Endodermal cell (in vitro differentiated cells): Measurements from ENCODE around the gene MORC1. TPM values are rescaled to one million over a fixed set of nuclear protein-coding genes. Genes with fewer than 3 reads are reported as not detected.

Experiments
- DNase-seq: peaks from one replicate; pipeline ENCODE4 v3.0.0-alpha.2; 2017
- H3K27ac ChIP-seq: 2 replicates; pipeline ENCODE4 v1.5.1; 2013; ENCODE audit warnings: mild to moderate bottlenecking, low read depth, low read length, moderate library complexity
- H3K27me3 ChIP-seq: 2 replicates; pipeline ENCODE4 v1.6.1; 2013; ENCODE audit warnings: mild to moderate bottlenecking, low read length, moderate library complexity; ENCODE audit not compliant: insufficient read depth, control insufficient read depth, poor library complexity, severe bottlenecking
- H3K36me3 ChIP-seq: 2 replicates; pipeline ENCODE4 v1.7.0; 2013; ENCODE audit warnings: mild to moderate bottlenecking, low read length, moderate library complexity; ENCODE audit not compliant: control insufficient read depth, insufficient read depth
- H3K4me1 ChIP-seq: one replicate; pipeline ENCODE4 v1.7.0; 2013; ENCODE audit warnings: low read length; ENCODE audit not compliant: control insufficient read depth, insufficient read depth
- H3K4me3 ChIP-seq: 2 replicates; pipeline ENCODE4 v1.5.1; 2013; ENCODE audit warnings: mild to moderate bottlenecking, low read length, moderate library complexity
- H3K9ac ChIP-seq: 2 replicates; pipeline ENCODE4 v1.6.1; 2013; ENCODE audit warnings: mild to moderate bottlenecking, low read length, moderate library complexity; ENCODE audit not compliant: poor library complexity, severe bottlenecking; ENCODE audit errors: extremely low read depth
- H3K9me3 ChIP-seq: 2 replicates; pipeline ENCODE4 v1.6.1; 2013; ENCODE audit warnings: mild to moderate bottlenecking, low read length, moderate library complexity; ENCODE audit not compliant: control insufficient read depth
- H3K27ac Mint-ChIP-seq: 2 replicates; pipeline ENCODE4 v1.8.0; 2020; ENCODE audit warnings: mixed read lengths
- H3K27me3 Mint-ChIP-seq: 2 replicates; pipeline ENCODE4 v1.8.0; 2021; ENCODE audit warnings: mild to moderate bottlenecking, mixed read lengths; ENCODE audit not compliant: insufficient read depth
- H3K36me3 Mint-ChIP-seq: 2 replicates; pipeline ENCODE4 v1.8.0; 2020; ENCODE audit warnings: low read depth, mixed read lengths
- H3K4me1 Mint-ChIP-seq: 2 replicates; pipeline ENCODE4 v1.8.0; 2020; ENCODE audit warnings: mixed read lengths
- H3K4me3 Mint-ChIP-seq: 2 replicates; pipeline ENCODE4 v1.8.0; 2020; ENCODE audit warnings: mild to moderate bottlenecking, moderate library complexity, mixed read lengths
- H3K9me3 Mint-ChIP-seq: 2 replicates; pipeline ENCODE4 v1.8.0; 2020; ENCODE audit warnings: mild to moderate bottlenecking, mixed read lengths
- WGBS, 2 experiments: methylation state at CpG; one replicate each; pipeline versions ENCODE4 v1.1.5 to v1.1.7; 2013; ENCODE audit warnings: missing lambda C conversion rate in 2 of 2, mixed read lengths in 1 of 2; ENCODE audit not compliant: insufficient coverage in 1 of 2, insufficient read length in 1 of 2; 5-methylcytosine and 5-hydroxymethylcytosine counted together
- total RNA-seq, 2 donors: library from RNA; stranded (reverse); fragmentation: NEBNext Ultra II Directional in 1 of 2; extraction: Animal tissue kit (Norgen Biotek cat#: 25700) in 1 of 2; gene quantifications; 2 replicates in 1 of 2; 3 replicates in 1 of 2; pipeline ENCODE4 v1.2.1, GENCODE V29; 2021
- TF ChIP-seq, protein P1 (sequence below): fragments of 200-600 bp; sonication (generic); conservative IDR thresholded peaks from 2 replicates; pipeline ENCODE4 v1.5.0; 2021; ENCODE audit warnings: antibody characterized with exemption, mild to moderate bottlenecking

The MORC1 gene
- total RNA-seq, 2 donors from 2014 or later: not detected

GRCh38 chr3:108973019-108973418, 144.9 kb downstream of the MORC1 start:
- 97 to 100% methylated on average over 1 of the region's 1 CpG for WGBS, 2 experiments
- Mint-ChIP-seq H3K4me3 (no peak overlapping the region), H3K36me3 (no peaks in the 10 kb centered on the region), H3K9me3 (no peaks in the 10 kb centered on the region), H3K4me1 (no peaks in the 10 kb centered on the region), H3K27ac (no peak overlapping the region), H3K27me3 (no peaks in the 10 kb centered on the region)
- TF ChIP-seq, protein P1, sequence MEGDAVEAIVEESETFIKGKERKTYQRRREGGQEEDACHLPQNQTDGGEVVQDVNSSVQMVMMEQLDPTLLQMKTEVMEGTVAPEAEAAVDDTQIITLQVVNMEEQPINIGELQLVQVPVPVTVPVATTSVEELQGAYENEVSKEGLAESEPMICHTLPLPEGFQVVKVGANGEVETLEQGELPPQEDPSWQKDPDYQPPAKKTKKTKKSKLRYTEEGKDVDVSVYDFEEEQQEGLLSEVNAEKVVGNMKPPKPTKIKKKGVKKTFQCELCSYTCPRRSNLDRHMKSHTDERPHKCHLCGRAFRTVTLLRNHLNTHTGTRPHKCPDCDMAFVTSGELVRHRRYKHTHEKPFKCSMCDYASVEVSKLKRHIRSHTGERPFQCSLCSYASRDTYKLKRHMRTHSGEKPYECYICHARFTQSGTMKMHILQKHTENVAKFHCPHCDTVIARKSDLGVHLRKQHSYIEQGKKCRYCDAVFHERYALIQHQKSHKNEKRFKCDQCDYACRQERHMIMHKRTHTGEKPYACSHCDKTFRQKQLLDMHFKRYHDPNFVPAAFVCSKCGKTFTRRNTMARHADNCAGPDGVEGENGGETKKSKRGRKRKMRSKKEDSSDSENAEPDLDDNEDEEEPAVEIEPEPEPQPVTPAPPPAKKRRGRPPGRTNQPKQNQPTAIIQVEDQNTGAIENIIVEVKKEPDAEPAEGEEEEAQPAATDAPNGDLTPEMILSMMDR: no peak
- no peaks in the 10 kb centered on the region for H3K27me3 ChIP-seq
- no peak overlapping the region for H3K27ac ChIP-seq
- no peak for DNase-seq
- H3K9ac ChIP-seq: no peak overlapping the region
- H3K4me1 ChIP-seq: no peaks in the 10 kb centered on the region
- H3K4me3 ChIP-seq: no peak overlapping the region
- H3K36me3 ChIP-seq: no peaks in the 10 kb centered on the region
- H3K9me3 ChIP-seq: no peaks in the 10 kb centered on the region

- Histone ChIP-seq H3K4me1 (no peaks in the 10 kb centered on the region), H3K9ac (no peak overlapping the region), H3K27ac (no peak overlapping the region), H3K27me3 (no peaks in the 10 kb centered on the region), H3K4me3 (no peak overlapping the region), H3K9me3 (no peaks in the 10 kb centered on the region), H3K36me3 (no peaks in the 10 kb centered on the region)
- Mint-ChIP-seq H3K27ac (no peak overlapping the region), H3K4me3 (no peak overlapping the region), H3K9me3 (no peaks in the 10 kb centered on the region), H3K27me3 (no peaks in the 10 kb centered on the region), H3K36me3 (no peaks in the 10 kb centered on the region), H3K4me1 (no peaks in the 10 kb centered on the region)
- WGBS, 2 experiments: 98% methylated on average over 3 of the region's 3 CpGs; no CpG with 5 or more reads in 1 of the 2 experiments
- DNase-seq: no peak
- TF ChIP-seq, protein P1: no peak
Observed at GRCh38 chr3:108972482-108972881, 145.5 kb downstream of the MORC1 start.

DNA sequence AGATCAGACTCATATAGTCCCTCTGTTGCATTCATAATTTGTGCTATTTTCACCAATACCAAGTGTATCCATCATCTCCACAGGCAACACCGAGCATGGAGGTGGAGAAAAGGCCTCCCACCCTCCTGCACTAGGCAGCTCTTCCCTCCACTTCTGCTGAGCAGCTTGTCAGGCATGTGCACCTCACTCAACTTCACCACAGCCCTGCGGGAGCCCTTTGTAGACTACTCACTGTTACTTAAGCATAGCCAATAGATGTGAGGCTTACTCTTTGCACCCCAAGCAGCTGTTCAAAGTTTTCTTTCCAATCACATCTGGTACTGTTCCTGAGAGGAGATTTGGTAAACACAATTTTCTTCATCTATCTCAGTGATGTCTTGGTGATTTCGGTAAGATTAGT, 147.4 kb downstream of the MORC1 start:
- TF ChIP-seq, protein P1: no peak
- no peak overlapping the region for H3K4me3 Mint-ChIP-seq
- no peaks in the 10 kb centered on the region for H3K4me1 Mint-ChIP-seq
- no peaks in the 10 kb centered on the region for H3K36me3 Mint-ChIP-seq
- H3K9ac ChIP-seq: no peak overlapping the region
- H3K4me3 ChIP-seq: no peak overlapping the region
- H3K36me3 ChIP-seq: no peaks in the 10 kb centered on the region
- no peaks in the 10 kb centered on the region for H3K27me3 Mint-ChIP-seq
- no peak overlapping the region for H3K27ac Mint-ChIP-seq
- H3K27ac ChIP-seq: no peak overlapping the region
- no peaks in the 10 kb centered on the region for H3K4me1 ChIP-seq
- WGBS, 2 experiments: 60 to 61% methylated on average over 1 to 3 of the region's 3 CpGs
- no peak for DNase-seq
- H3K9me3 ChIP-seq: no peaks in the 10 kb centered on the region
- no peaks in the 10 kb centered on the region for H3K27me3 ChIP-seq
- H3K9me3 Mint-ChIP-seq: no peaks in the 10 kb centered on the region
